H54 (cell line): Measurements from ENCODE around the gene FRMD3.

Experiments
- DNase-seq: peaks from one replicate; pipeline ENCODE4 v3.0.0; 2011; ENCODE audit warnings: low spot score, mixed read lengths; ENCODE audit not compliant: insufficient read length
- FAIRE-seq: peaks from 3 replicates; lab custom pipeline; 2011; peaks lifted over from hg19 to GRCh38; lab: Jason Lieb, UNC
- POLR2A ChIP-seq: IDR thresholded peaks from 2 replicates; pipeline ENCODE4 v1.6.1; 2011; ENCODE audit warnings: low read depth, mild to moderate bottlenecking, low read length

Gene FRMD3

DNA sequence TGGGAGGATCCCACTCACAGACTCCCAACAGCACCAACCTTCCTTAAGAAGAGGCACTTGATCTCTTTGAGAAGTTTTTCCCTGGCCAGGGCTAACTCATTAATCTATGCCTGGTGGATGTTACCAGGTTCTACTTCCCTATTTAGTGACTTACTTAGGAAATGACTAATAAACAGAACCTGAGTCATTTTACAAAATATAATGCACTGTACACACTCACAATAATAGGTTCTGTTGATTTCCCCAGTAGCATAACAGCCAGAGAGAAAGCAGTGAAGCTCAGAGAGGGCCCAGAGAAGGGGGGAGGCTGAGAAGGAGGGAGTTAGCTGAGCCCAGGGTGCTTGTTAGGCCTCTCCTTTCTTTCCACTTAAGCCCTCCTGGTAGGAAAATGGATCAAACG, 27.1 kb downstream of the FRMD3 start:
- peak; percentile 91 for FAIRE-seq
- DNase-seq, result peak; percentile 54
- no peak for TF ChIP-seq POLR2A

DNA sequence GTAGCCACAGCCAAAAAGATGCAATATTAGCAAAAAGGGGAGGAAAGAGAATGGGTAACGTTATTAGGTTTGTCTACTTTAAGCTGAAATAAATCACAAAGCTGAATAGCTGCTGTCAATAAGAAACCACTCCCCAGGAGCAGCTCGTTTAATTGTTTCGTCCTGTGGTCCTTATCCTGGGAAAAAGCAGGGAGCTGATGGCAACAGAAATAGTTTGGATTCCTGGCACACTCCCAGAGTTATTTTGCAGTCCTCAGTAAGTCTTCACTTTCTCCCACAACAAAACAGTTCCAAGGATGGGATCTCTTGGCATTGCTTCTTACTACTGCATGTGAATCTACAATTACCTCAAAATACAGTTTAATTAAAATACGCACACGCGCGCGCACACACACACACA, 28.8 kb downstream of the FRMD3 start:
- no peak for TF ChIP-seq POLR2A
- FAIRE-seq (no peak), DNase-seq (no peak)

DNA sequence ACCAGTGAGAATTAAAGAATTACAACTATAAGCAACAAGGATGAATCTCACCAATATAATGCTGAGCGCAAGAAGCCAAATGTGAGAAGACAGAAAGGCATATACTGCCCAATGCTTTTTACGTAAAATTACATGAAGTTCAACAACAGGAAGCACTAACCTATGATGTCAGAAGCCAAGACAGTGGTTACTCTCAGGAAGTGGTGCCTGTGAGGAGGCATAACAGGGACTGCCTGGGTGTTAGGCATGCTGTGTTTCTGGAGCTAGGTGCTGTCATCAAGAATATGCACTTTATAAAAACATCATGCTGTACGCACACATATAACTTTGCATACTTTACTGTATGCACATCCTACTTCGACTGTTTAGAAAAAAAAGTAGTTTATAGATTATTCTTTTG, 30.1 kb downstream of the FRMD3 start:
- TF ChIP-seq POLR2A, result no peak
- FAIRE-seq (no peak), DNase-seq (no peak)

DNA sequence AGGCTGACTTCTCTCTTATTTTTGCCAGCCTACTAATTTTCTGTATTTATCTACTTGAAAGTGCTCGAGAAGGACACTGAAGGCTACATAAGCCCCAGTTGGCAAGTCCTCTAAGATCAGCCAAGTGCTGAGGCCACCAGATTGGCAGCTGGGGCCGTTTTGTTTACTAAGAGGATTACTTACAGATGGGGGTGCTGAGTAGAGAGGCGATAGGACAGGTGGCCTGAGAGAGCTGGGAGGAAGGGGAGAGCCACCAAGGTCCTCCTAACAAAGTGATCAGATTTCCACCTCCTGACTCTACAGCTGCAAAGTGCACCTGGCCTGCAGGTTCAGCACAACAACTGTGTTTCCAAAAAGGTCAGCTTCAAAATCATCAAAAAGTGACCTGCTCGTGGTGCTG, 32.9 kb downstream of the FRMD3 start:
- no peak for FAIRE-seq
- no peak for DNase-seq
- TF ChIP-seq POLR2A, result no peak

DNA sequence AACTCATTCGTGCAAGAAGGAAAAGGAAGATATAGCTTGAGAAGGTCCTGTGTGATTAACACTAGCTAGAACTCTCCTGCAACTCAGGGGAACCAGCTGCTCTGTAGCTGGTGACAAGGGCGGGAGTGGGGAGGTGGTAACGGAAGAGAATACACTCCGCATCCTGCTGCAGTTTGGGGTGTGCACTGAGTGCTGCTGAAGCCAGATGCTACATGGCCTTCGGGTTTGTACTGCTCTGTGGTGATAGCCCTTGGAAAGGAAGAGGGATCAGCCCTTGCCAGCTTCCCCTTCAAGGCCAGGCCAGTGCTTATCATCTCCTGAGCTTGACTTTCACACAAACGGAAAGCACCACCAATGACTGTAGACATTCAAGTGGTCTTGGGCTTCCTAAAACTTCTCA, 34.3 kb downstream of the FRMD3 start:
- FAIRE-seq, result no peak
- TF ChIP-seq POLR2A, result no peak
- DNase-seq, result no peak

DNA sequence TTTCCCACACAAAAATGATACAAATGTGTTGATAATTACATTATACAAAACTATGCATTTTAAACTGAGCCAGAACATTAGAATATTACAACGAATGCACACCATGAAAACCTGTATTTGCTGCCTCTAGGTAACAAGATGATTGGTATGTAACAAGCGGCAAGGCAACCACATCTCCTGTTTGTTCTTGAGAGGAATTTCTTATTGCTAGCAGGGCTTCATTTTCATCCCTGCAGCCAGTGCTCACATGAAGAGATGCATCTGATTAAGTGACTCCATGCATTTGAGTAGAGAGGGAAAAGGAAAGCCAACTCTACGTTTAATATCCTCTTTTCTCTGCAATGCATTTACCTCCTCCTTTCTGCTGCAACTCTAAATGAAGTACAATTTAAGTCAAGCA, 36.6 kb downstream of the FRMD3 start:
- FAIRE-seq (no peak), DNase-seq (no peak)
- TF ChIP-seq POLR2A, result no peak

DNA sequence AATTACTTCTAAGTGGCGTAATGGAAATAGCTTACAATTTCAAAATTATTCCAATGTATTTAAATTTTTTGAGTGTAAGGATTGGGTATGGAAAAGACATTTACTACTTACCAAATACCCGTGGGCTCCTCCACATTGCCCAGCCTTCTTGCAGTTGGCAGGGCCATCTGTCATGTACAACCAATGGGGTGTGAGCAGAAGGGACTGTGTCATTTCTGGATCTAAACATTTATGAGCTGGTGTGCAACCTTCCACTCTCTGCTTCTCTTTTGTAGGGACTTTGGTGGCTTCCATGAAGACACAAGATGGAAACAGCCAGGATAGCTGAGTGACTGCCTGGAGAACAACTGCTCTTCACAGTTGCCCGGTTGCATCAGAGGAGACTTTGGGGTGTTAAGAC, 40.8 kb downstream of the FRMD3 start:
- no peak for TF ChIP-seq POLR2A
- no peak for FAIRE-seq
- DNase-seq, result no peak

DNA sequence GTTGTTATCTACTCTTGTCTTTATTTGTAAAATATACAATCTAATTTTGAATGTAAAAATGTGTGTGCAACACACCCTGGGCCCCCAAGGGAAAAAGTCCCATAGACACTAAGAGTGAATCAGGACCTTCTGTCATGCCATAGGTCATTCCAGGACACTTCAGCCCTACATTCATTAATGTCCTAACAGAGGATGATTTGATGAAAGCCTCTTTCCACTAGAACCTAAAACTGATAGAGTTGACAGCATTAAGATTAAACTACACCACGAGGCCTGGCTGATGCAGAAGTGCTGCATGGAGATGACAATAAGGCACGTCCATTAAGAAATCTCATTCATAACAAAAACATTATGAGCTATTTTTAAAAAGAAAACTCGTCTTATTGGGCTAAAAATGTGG, 46.2 kb downstream of the FRMD3 start:
- TF ChIP-seq POLR2A, result no peak
- DNase-seq (no peak), FAIRE-seq (no peak)

DNA sequence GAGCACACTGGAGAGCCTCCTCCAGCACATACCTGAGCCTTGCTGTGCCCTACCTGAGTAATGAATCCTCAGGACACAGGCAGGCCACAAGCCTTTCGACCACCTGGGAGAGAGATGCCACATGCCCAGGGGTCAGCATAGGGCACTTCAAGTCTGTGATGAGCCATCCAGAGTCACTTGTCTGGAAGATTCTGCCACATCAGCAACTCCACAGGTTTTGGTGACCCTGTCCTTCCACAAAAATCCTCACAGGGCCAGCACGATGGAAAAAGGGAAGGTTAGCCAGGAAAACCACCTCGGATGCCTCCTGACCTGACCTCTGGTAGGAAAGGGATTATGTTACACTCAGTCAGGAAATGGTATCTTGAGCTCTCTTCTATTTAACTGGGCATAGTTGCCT, 46.8 kb downstream of the FRMD3 start:
- DNase-seq (no peak), FAIRE-seq (no peak)
- TF ChIP-seq POLR2A, result no peak

DNA sequence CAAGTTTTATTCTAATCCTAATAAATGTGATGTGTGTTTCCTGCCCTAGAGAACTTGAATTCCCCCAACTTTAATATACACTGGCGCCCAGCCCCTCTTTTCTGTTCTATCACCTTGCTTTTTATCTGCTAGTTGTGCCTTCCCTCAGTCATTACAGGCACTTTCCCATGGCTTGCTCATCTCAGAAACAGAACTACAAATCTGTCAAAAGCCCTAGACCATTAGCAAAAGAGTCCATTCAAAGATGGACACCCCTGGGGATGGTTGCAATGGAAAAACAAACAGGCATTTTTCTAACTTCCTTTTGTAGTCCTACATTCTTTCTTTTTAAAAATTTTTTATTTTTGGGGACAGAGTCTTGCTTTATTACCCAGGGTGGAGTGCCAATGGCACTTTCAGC, 48.2 kb downstream of the FRMD3 start:
- no peak for TF ChIP-seq POLR2A

DNA sequence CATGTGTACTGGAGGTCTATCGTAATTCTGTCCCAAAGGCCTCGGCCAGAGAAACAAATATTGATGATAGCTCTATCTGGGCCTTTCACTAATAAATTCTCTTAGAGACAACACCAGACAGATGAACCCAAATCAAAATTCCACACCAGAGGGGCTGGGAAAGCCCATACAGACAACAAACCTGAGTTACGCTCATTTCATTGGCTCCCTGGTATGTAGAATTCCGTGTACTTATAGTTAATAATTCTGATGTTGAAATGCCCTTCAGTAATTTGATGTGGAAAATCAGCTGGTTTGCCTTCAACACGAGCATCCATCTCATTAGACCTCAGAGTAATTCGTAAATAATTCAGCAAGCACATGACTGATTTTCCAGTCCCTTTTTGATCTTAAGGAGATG, 53.2 kb downstream of the FRMD3 start:
- no peak for FAIRE-seq
- TF ChIP-seq POLR2A, result no peak
- DNase-seq, result no peak

More for the DNA sequence above, 48.2 kb downstream of the FRMD3 start:
- DNase-seq (no peak), FAIRE-seq (no peak)

DNA sequence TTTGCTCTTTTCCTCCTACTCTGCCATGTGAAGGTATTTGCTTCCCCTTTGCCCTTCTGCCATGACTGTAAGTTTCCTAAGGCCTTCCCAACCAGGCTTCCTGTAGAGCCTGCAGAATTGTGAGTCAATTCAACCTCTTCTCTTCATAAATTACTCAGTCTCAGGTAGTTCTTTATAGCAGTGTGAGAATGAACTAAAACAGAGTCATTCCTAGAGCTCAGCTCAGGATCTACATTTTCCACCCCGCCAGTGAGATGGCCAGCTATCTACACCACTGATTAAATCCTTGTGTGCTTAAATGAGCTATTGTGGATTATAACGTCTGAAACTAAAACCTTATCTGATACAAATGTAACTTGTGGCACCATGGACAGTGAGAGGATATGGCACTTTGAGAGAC, 55.0 kb downstream of the FRMD3 start:
- DNase-seq (no peak), FAIRE-seq (no peak)
- TF ChIP-seq POLR2A, result no peak

DNA sequence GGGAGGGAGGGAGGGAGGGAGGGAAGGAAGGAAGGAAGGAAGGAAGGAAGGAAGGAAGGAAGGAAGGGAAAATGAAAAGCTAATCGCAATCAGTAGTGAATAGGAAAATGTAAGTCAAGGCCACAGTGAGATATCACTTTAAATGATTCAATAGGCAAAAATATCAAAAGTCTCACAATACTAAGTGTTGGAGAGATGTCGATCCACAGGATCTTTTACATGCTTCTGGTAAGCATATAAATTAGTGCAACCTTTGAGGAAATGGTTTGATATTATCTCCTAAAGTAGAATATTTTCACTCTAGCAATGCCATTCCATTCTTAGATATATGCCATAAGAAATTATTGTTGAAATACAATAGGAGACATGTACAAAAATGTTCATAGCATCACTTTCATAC, 58.4 kb downstream of the FRMD3 start:
- FAIRE-seq, result peak; percentile 57
- DNase-seq, result no peak
- TF ChIP-seq POLR2A, result no peak

DNA sequence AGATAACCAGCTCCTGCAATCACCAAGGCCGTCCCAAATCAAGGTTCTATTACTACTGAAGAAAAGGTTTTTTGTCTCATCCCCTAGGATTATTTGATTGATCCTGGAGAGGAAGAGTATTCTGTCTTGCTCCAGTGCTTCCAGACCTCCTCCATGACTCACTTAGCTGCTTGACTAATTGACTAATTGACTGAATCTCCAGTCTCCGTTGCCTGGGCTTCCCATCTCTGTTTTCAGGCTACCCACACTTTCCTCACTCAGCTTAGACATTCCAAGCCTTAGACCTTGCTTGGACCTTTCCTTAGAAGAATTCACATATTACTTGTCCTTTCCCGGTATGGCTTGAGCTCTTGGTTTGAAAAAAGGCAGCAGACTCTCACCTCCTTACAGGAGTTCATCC, 60.6 kb downstream of the FRMD3 start:
- DNase-seq, result no peak
- TF ChIP-seq POLR2A, result no peak
- no peak for FAIRE-seq

DNA sequence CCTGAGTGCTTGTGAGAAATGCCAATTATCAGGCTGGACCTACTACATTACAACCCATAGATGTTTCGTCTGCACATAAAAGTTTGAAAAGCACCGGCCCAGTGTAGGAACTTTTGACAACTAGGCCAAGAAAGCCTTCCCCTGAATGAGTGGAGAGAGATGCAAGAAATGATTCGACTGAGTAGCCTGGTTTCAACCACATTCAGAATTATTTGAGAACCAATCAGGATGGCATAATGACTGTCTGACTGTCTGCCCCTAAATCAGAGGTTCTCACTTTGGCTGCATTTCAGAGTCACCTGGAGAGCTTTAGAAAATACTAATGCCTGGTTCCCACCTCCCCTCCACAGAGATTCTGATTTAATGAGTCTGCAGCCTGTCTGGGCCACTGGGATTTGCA, 61.1 kb downstream of the FRMD3 start:
- no peak for DNase-seq
- no peak for TF ChIP-seq POLR2A
- no peak for FAIRE-seq

DNA sequence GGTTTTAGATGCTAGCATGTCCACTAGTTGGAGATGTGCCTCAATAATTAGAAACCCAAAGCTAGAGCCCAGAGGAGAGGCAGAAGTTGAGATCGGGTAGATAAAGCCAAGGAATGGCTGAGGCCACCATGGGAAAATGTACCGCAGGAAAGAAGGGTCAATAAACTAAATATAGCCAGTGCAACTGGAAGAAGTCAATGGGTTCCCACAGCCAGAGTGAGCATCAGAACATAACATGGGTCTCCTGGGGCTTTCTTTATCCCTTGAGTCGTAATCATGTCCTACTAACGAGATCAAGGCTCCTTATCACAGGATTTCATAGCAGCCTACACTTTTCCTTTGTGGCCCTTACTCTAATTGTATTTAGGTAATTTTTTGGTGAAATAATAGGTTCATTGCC, 61.7 kb downstream of the FRMD3 start:
- TF ChIP-seq POLR2A, result no peak
- DNase-seq, result no peak
- no peak for FAIRE-seq
